HG02981 (cell line): ENCODE measurements around the gene KHDC1L.
"Not testable (repeated sequence)": the region's sequence is repeated elsewhere in the genome, so short reads cannot be mapped to it uniquely, and the experiment has no call there.

Experiments used
- ATAC-seq: cut with Tn5 transposase; IDR thresholded peaks from one replicate; pipeline ENCODE4 v1.9.1; 2021; ENCODE audit warnings: mild to moderate bottlenecking, moderate library complexity; ENCODE audit not compliant: unreplicated experiment

The KHDC1L gene, protein sequence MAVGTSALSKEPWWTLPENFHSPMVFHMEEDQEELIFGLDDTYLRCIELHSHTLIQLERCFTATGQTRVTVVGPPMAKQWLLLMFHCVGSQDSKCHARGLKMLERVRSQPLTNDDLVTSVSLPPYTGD

GRCh38 chr6:73225396-73225795 is at the start of gene KHDC1L:
Gene KHDC1L, minus strand, starts transcription at chr6:73225496. Its CDS starts 88 bp downstream, at chr6:73225408.
- no peak for ATAC-seq

- ATAC-seq = not testable (repeated sequence)
Observed at GRCh38 chr6:73269296-73269695, 44.0 kb upstream of the KHDC1L start.

- not testable (repeated sequence) for ATAC-seq
Observed at GRCh38 chr6:73268896-73269295, 43.6 kb upstream of the KHDC1L start.

DNA sequence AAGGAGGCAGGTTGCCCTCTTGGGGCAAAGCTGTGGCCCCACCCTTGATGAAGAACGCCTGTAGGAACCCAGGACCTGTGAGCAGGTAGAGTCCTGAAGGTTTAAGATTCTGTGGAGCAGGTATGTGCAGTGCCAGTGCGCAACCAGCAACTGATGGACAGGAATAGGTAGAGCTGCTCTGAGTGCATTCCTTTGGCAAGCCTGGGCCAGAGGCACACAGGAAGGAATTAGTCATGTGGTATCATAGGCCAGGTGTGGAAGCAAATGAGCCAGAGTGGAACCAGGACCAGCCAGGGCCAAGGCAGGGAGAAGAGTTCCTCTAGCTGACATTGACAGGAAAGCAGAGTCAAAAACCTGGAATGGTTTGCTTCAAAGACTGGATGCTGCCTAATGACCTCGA is 39.1 kb upstream of the KHDC1L start:
- no peak for ATAC-seq

GRCh38 chr6:73263570-73263909 is 38.2 kb upstream of the KHDC1L start:
- ATAC-seq = peak; percentile 1

DNA sequence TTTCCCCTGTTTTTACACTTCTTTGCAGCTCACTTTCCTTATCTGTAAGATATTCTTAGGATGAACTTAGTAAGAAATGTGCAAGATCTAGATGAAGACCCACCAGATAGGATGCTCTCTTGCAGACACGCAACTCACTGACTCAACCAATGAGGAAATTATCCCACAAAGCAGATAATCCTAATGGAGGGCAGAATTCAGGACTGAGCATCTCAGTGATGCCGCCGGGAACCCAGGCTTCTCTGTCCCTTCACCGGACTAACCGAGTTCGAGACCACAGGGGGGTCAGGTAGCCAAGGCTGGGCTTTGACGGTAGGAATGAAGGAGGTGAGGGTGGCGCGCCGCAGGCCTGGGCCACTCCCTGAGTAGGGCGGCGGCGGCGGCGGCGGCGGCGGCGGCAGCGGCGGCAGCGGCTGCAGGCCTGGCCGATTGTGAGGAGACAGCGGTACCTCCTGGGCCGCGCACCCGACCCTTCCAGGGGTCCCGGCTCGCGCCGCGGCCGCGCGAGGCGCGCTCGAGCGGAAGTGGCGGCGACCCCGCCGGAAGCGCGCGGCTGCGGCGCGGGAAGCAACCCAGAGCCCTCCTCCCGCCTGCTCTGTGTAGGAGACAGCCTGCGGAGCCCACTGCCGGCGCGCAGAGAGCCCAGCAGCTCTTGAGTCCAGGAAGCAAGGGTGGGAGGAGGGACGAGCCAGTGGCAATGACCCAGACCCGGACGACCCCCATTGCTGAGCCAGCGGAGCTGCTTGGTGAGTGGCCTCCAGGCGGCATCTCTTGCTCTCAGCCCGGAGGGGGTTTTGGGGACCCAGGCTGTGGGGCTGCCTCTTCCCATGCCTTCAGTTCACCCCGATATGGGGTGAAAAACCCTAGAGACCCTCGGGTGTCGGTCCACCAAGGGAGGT is 37.6 kb upstream of the KHDC1L start, which contains the start of gene KHDC1:
KHDC1 (minus strand) TSS at position 526 of the 899 bp plus-strand sequence. CDS start 20,679 bp downstream, outside the sequence.
- ATAC-seq = peak; percentile 87

DNA sequence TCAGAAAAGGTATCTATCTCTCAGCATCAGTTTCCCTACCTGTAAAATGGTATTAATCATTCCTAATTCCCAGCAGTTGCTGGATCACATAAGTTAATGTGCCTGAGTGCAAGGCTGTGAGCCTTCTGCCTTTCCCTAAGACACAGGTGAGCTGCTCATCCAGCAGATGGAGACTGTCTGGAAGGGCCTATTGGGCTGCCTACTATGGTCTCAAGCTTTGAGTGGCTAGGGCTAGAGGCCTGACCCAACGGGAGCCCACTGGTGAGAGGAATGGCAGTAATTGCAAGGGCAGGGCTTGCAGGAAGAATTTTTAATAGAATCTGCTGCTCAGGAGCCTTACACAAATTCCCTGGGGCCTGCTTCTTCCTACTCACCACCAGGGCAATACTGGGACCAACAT is 33.4 kb upstream of the KHDC1L start:
- no peak for ATAC-seq

DNA sequence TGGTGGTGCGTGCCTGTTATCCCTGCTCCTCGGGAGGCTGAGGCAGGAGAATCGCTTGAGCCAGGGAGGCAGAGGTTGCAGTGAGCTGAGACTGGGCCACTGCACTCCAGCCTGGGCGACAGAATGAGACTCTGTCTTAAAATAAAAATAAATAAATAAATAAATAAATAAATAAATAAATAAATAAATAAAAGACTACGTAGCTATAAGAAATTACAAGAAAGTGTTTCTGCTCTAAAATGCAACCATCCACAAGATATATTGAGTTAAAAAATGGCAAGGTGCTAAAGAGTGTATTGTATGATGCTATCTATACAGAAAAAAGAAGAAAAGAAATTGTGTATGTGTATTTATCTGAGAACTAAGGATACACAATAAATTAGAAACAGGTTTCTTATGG is 29.0 kb upstream of the KHDC1L start:
- not testable (repeated sequence) for ATAC-seq

- ATAC-seq = no peak
Observed at GRCh38 chr6:73252703-73253102, 27.4 kb upstream of the KHDC1L start.

GRCh38 chr6:73250016-73250415 is 24.7 kb upstream of the KHDC1L start:
- ATAC-seq = no peak

DNA sequence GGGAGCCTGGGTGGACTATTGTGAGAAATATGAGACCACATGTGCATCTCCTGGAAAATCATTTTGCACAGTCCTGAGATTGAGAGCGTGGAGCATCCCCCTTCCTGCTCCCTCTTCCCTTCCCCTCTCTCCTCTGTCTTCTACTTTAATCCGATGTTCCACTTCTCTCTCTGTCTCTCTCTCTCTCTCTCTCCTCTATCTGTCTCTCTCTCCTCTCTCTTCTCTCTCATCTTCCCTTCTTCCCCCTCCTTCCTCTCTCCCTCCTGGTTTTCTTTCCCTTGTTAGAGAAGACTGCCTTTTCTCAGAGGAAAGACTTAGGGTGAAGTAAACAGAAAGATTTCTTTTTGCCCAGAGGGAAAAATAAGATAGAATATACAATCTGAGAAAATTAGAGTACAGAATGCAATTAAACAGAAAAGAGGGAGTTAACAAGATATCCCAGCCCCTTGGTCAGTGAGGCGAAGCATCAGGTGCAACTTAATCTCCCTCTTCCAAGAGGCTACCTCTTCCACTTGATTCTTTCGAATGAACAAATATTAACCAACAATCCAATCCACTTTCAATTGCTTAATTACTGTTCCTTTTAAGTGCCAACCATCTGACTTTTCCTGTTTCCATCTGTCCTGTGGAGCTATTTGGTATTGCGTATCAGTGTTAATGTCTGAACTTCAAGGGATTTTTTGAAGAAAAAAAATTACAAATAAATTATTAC is 23.1 kb upstream of the KHDC1L start:
- no peak for ATAC-seq

DNA sequence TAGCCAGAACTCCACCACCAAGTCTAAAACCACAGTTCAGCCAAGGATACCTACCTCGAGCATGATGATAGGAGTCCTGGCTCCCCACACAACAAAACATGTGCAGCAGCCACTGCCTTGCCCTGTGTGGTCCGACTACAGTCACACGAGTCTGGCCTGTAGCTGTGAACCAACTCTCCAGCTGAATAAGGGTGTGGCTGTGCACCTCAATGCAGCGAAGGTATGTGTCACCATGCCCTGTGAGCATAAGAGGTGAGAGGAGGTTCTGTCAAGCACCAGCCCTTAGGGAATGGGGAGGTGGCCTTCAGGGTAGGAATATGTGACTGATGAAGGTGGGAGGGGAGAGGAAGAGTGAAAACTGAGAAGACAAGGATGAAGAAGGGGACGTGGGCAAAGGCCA is 16.7 kb upstream of the KHDC1L start:
- ATAC-seq = no peak

DNA sequence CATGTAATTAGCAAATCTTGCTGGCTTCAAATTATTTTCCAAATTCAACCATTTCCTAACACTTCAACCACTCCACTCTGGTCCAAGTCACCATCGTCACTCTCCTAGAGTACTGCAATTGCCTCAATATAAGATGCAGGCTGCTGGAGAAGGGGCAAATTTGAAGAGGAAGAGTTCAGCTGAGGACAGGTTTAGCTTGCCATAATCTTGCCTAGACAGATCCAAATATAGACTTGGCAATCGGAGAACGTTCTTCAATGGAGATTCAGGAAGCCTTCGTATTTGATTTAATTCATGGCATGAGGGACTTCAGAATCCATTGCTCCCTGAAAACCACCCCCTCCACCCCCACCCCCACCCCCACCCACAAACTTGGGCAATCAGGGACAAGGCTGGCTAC is 15.4 kb upstream of the KHDC1L start:
- no peak for ATAC-seq

DNA sequence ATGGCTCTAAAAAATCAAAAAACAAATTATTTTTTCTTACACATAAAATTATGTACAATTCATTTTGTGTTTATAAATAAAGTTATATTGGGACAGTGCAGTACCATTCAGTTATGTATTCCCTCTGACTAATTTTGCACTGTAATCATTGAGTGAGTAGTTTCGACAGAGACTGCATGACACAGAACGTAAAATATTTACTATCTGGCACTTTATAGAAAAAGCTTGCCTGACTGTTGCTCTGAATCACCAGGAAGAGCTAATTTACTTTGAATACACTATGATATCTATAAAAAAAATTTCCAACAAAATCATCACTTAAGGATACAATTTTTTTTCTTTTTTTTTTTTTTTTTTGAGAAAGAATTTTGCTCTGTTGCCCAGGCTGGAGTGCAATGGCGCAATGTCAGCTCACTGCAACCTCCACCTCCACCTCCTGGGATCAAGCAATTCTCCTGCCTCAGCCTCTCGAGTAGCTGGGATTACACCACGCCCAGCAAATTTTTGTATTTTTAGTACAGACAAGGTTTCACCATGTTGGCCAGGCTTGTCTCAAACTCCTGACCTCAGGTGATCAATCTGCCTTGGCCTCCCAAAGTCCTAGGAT is 11.0 kb upstream of the KHDC1L start:
- ATAC-seq = no peak

GRCh38 chr6:73234733-73235132 is 9.4 kb upstream of the KHDC1L start:
- ATAC-seq = no peak

- not testable (repeated sequence) for ATAC-seq
Observed at GRCh38 chr6:73233971-73234370, 8.7 kb upstream of the KHDC1L start.

GRCh38 chr6:73233048-73233447 is 7.8 kb upstream of the KHDC1L start:
- ATAC-seq = no peak

DNA sequence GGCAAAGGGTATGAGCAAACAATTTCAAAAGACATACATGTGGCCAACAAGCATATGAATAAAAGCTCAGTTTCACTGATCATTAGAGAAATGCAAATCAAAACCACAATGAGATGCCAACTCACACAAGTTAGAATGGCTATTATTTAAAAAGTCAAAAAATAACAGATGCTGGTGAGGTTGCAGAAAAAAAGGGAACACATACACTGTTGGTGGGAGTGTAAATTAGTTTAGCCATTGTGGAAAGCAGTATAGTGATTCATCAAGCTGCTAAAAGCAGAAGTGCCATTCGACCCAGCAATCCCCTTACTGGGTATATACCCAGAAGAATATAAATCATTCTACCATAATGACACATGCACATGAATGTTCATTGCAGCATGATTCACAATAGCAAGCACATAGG is 6.7 kb upstream of the KHDC1L start:
- peak; percentile 68 for ATAC-seq

DNA sequence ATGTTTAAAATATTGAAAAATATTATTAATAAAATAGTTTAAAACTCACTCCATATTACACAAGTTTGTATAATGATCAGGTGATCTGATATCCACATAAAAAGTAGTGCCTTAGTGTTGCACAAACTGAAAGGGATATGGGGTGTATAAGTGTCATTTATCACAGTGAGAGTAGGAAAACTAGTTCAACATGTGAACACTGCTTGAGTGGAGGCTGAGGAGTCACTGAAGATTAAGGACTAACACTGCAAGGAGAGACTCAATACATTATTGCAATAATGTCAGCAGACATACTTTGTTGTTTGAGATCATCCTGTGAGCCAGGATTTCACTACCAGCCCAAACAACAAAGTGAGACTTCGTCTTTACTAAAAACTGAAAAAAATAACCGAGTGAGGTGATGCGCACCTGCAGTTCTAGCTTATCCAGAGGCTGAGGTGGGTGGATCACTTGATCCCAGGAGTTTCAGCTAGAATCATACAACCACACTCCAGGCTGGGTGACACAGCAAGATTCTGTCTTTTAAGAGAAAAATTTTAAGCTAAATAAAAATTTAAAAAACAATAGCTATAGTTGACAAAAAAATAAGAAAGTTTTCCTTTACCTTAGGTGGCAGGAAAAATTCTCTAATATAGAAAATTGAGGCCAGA is 2.4 kb upstream of the KHDC1L start:
- ATAC-seq = no peak

DNA sequence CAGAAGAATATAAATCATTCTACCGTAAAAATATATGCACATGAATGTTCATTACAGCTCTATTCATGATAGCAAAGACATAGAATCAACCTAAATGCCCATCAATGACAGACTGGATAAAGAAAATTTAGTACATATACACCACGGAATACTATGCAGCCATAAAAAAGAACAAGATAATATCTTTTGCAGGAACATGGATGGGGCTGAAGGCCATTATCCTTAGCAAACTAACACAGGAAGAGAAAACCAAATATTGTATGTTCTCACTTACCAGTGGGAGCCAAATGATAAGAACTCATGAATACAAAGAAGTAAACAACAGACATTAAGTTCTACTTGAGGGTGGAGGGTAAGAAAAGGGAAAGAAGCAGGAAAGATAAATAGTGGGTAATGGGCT is 8.4 kb downstream of the KHDC1L start:
- no peak for ATAC-seq

- no peak for ATAC-seq
Observed at GRCh38 chr6:73209117-73209516, 16.2 kb downstream of the KHDC1L start.
